Parathyroid adenoma (tissue), 2 donors: Measurements from ENCODE around the gene MAP3K8.
"Not testable (repeated sequence)": the region's sequence is repeated elsewhere in the genome, so short reads cannot be mapped to it uniquely, and the experiment has no call there.

ENCODE experiments used
- H2AFZ ChIP-seq: fragments of 300-600 bp; sonication (generic); one replicate; pipeline ENCODE4 v1.7.0; 2017; ENCODE audit warnings: antibody characterized with exemption, mild to moderate bottlenecking
- H3K27ac ChIP-seq: fragments of 300-600 bp; sonication (generic); one replicate; pipeline ENCODE4 v1.7.0; 2017
- H3K27me3 ChIP-seq: fragments of 300-600 bp; sonication (generic); one replicate; pipeline ENCODE4 v1.7.0; 2017; ENCODE audit warnings: low read length; ENCODE audit not compliant: control insufficient read depth, insufficient read depth
- H3K36me3 ChIP-seq: fragments of 300-600 bp; sonication (generic); one replicate; pipeline ENCODE4 v1.7.0; 2017; ENCODE audit warnings: low read length; ENCODE audit not compliant: control insufficient read depth, insufficient read depth
- H3K4me1 ChIP-seq: fragments of 300-600 bp; sonication (generic); one replicate; pipeline ENCODE4 v1.7.0; 2017; ENCODE audit warnings: control low read depth
- H3K4me2 ChIP-seq: fragments of 300-600 bp; sonication (generic); one replicate; pipeline ENCODE4 v1.7.0; 2017; ENCODE audit warnings: low read length
- H3K4me3 ChIP-seq: fragments of 300-600 bp; sonication (generic); one replicate; pipeline ENCODE4 v1.7.0; 2017; ENCODE audit warnings: low read depth, low read length
- H3K79me2 ChIP-seq: fragments of 300-600 bp; sonication (generic); one replicate; pipeline ENCODE4 v1.7.0; 2017; ENCODE audit warnings: control low read depth
- H3K9ac ChIP-seq: fragments of 300-600 bp; sonication (generic); one replicate; pipeline ENCODE4 v1.7.0; 2017; ENCODE audit warnings: mild to moderate bottlenecking
- H3K9me3 ChIP-seq: fragments of 300-600 bp; sonication (generic); one replicate; pipeline ENCODE4 v1.7.0; 2017; ENCODE audit warnings: low read length; ENCODE audit not compliant: control insufficient read depth
- CTCF ChIP-seq: fragments of 300-600 bp; sonication (generic); IDR thresholded peaks from one replicate; pipeline ENCODE4 v1.7.0; 2017; ENCODE audit warnings: antibody characterized with exemption, mild to moderate bottlenecking
- donor health status: primary hyperparathyroidism.

Gene MAP3K8

GRCh38 chr10:30420266-30420665, 13.7 kb upstream of the MAP3K8 start:
- Histone ChIP-seq H3K27me3 (no peaks in the 10 kb centered on the region), H3K4me3 (no peak overlapping the region), H3K27ac (no peak overlapping the region), H3K9ac (no peak overlapping the region), H3K4me1 (peaks cover 10% of the 10 kb centered on the region), H2AFZ (no peak overlapping the region), H3K79me2 (no peaks in the 10 kb centered on the region), H3K9me3 (no peaks in the 10 kb centered on the region), H3K36me3 (no peaks in the 10 kb centered on the region), H3K4me2 (no peak overlapping the region)
- TF ChIP-seq CTCF: no peak

- no peaks in the 10 kb centered on the region for H3K36me3 ChIP-seq
- no peak overlapping the region for H3K27ac ChIP-seq
- H3K9me3 ChIP-seq: no peaks in the 10 kb centered on the region
- no peak overlapping the region for H2AFZ ChIP-seq
- H3K27me3 ChIP-seq: no peaks in the 10 kb centered on the region
- H3K4me1 ChIP-seq: peaks cover 10% of the 10 kb centered on the region
- H3K9ac ChIP-seq: no peak overlapping the region
- H3K79me2 ChIP-seq: no peaks in the 10 kb centered on the region
- no peak overlapping the region for H3K4me2 ChIP-seq
- no peak overlapping the region for H3K4me3 ChIP-seq
- no peak for TF ChIP-seq CTCF
Observed at GRCh38 chr10:30420766-30421165, 13.2 kb upstream of the MAP3K8 start.

GRCh38 chr10:30422151-30422695, 11.8 kb upstream of the MAP3K8 start:
- H3K27ac ChIP-seq: peak overlapping the region; percentile 92

GRCh38 chr10:30422981-30423654, 10.9 kb upstream of the MAP3K8 start:
- Histone ChIP-seq H3K36me3 (no peaks in the 10 kb centered on the region), H3K9me3 (no peaks in the 10 kb centered on the region), H3K9ac (no peak overlapping the region), H3K4me1 (peaks cover 10% of the 10 kb centered on the region), H3K79me2 (no peaks in the 10 kb centered on the region), H3K27me3 (no peaks in the 10 kb centered on the region), H2AFZ (peak overlapping the region; percentile 79), H3K4me2 (peak overlapping the region; percentile 2), H3K4me3 (peak overlapping the region; percentile 2), H3K27ac (peak overlapping the region; percentile 92)
- TF ChIP-seq CTCF: no peak

More at GRCh38 chr10:30422151-30422695, 11.8 kb upstream of the MAP3K8 start:
- no peaks in the 10 kb centered on the region for H3K9me3 ChIP-seq
- peak overlapping the region; percentile 79 for H2AFZ ChIP-seq
- peaks cover 10% of the 10 kb centered on the region for H3K4me1 ChIP-seq
- no peak overlapping the region for H3K4me2 ChIP-seq
- no peaks in the 10 kb centered on the region for H3K79me2 ChIP-seq
- TF ChIP-seq CTCF: no peak
- H3K9ac ChIP-seq: no peak overlapping the region
- H3K27me3 ChIP-seq: no peaks in the 10 kb centered on the region
- no peak overlapping the region for H3K4me3 ChIP-seq
- H3K36me3 ChIP-seq: no peaks in the 10 kb centered on the region

GRCh38 chr10:30423655-30424275, 10.2 kb upstream of the MAP3K8 start:
- peak overlapping the region; percentile 79 for H2AFZ ChIP-seq
- H3K4me3 ChIP-seq: peak overlapping the region; percentile 2
- H3K4me2 ChIP-seq, H3K79me2 ChIP-seq, H3K4me1 ChIP-seq, H3K27me3 ChIP-seq, H3K9me3 ChIP-seq, H3K36me3 ChIP-seq, H3K9ac ChIP-seq: not testable (repeated sequence)
- peak overlapping the region; percentile 92 for H3K27ac ChIP-seq
